DLD1 (cell line): ENCODE results near the gene DACH1.

Source experiments
- in situ Hi-C: cut with HindIII; loops from 2 replicates; pipeline ENCODE4 v1.10.0; 2017; ENCODE audit warnings: low sequenced_read_pairs

The DACH1 gene

GRCh38 chr13:71513411-71514033 lies 353.5 kb downstream of the DACH1 start:
- in situ Hi-C loops = no loop called here

GRCh38 chr13:71503781-71504180 lies 363.2 kb downstream of the DACH1 start:
- in situ Hi-C loops = no loop called here

GRCh38 chr13:71499944-71500514 lies 367.0 kb downstream of the DACH1 start:
- in situ Hi-C loops = no loop called here

- in situ Hi-C loops = no loop called here
Measured at GRCh38 chr13:71499235-71499634, 367.8 kb downstream of the DACH1 start.

DNA sequence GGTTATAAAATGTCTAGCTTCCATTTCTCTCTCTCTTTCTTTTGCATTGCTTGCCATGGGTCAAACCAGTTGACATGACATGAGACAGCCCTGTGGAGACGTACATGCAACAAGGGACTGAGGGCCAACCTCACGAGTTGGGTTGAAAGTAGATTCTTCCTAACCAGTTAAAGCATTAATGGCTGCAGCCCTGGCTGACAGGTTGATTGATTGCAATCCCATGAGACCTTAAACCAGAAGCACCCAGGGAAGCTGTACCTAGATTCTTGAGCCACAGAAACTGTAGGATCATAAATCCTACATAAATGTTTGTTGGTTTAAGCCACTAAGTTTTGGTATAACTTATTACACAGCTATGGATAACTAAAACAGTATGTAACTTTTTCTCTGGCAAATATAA lies 373.8 kb downstream of the DACH1 start:
- in situ Hi-C loops = no loop called here

GRCh38 chr13:71492346-71492871 lies 374.6 kb downstream of the DACH1 start:
- in situ Hi-C loops = no loop called here

DNA sequence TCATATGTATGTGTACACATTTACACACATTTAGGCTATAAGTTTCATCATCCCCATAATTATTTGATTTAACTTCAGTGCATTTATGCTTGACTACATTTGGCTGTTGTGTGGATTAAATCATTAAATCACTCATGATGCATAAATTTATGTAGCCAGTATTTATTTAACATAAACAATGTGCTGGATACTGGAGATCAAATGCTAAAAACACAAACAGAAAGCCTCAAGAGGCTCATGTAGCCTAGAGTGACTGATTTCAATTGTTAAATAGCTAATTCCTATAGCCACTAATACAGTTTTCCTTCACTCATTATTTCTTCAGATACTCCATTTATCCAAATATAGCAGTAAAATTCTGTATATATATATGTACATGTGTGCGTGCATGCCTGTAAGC lies 376.0 kb downstream of the DACH1 start:
- in situ Hi-C loops = no loop called here

GRCh38 chr13:71489041-71489440 lies 378.0 kb downstream of the DACH1 start:
- in situ Hi-C loops = no loop called here

DNA sequence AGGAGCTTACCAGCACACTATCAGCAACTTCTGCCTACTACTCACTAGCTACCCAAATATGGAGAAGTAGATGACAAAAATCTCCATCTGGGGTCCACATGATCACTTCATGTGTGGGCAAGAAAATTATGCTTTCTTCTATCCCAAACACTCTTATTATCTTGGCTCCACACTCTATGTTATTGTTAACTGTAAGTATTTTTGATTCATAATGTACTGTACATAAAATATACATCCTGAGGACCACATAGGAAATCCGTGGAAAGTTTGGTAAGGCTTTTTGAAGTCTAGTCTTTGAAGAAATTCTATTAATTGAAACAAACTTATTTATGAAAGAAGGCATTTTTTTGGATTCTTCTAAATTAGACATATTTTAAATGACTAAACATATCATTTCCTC lies 378.8 kb downstream of the DACH1 start:
- in situ Hi-C loops = no loop called here

DNA sequence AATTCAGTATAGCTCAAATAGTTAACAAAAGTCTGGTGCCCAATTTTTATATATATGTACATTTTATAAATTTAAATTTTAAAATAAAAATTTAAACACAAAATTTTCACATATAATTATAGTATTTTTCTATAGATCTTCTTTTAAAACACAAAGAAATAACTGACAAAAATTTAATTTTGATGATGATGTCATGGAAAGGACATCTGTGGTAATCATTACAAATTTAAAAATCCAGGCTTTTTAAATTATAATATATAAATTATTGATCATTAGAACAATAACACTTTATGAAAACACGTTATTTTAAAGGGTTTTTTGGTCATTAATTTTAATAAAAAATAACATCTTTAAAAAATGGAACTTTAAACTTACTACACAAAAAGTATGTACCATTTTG lies 381.1 kb downstream of the DACH1 start:
- in situ Hi-C loops = no loop called here

- in situ Hi-C loops = no loop called here
Measured at GRCh38 chr13:71483733-71484132, 383.3 kb downstream of the DACH1 start.

DNA sequence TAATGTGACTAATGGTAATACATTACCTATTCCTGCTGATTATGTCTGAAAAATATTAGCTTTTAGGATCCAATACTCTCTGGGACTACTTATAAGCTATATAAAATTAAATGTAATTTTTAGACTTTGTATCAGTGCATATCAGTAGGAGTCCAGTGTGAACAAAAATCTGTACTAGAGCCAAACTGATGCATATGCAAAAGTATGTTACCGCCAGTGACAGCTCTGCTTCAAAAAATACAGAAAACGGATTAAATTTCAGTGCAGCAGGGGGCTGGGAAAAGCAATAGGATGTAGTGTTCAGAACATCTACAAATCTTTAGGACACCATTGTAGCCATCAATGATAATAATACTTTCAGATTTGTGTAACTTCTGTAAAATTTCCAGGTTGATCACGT lies 385.5 kb downstream of the DACH1 start:
- in situ Hi-C loops = no loop called here

GRCh38 chr13:71481046-71481445 lies 386.0 kb downstream of the DACH1 start:
- in situ Hi-C loops = no loop called here

GRCh38 chr13:71477735-71478134 lies 389.3 kb downstream of the DACH1 start:
- in situ Hi-C loops = no loop called here

DNA sequence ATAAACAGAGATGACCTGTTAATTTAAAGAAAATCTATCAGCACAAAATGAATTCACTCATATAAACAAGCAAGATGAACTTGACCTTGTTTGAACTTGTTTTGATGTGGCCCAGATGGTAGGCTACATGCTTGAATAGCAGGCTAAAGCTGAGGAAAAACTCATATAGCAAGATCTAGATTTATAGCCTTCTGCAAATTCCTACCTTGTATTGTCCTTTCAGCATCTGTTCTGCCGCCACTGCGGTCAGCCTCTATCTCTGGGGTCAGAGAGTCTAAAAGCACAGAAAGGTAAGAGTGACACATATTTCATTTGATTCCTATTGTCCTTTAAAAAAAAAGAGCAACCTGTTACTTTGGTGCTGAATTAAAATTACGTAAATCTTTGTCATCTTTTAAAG lies 392.1 kb downstream of the DACH1 start:
- in situ Hi-C loops = no loop called here

DNA sequence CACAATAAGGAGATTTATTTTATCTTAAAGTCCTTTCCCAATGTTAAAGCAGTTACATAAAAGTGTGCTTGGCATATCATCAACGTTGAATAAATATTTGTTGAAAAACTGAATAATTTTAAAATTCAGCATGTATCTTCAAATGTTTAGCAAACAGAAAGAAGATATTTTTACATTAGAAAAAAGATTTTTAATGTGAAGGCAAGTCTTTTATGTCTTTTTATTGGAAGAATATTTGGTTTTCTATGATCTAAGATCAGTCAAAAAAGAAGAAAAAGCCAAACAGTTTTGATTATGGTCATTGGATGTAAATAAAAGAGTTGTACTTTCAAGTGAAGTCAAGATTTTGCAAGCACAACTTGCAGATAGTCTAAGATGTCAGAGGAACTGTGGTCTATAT lies 397.4 kb downstream of the DACH1 start:
- in situ Hi-C loops = no loop called here

DNA sequence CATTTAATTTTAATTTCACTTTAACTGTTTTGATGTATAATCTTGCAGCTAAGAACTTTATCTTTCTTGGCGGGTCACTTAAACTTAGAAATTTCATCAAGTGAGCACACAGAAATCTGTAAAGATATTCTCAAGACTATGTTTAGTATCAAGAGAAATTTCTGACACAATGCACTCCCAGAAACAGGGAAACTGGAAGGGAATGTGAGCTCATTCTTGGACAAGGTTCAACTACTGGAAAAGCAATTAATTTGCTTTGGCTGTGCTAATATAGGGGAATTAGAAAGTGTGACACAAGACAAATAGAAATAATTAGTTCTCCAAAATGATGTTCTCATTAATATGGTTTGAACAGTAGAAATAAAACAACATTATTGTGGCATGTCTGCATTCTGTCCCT lies 402.3 kb downstream of the DACH1 start:
- in situ Hi-C loops = no loop called here

DNA sequence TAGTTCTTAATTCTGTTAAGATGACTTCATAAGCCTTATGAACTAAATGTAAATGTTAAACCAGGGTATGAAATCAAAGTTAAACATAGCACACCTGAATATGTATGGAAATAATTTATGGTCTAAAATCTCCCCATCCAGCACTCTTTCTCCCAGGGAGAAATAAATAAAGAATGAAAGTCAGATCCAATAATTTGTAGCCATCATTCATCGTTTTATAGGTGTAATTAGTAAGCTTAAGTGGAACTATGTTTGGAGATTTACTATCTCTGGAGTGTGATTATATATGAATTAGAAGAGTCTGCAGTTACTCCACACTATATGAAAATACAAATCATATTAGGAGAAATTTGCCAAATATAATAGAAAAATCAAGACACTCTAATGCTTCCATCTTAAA lies 405.1 kb downstream of the DACH1 start:
- in situ Hi-C loops = no loop called here

DNA sequence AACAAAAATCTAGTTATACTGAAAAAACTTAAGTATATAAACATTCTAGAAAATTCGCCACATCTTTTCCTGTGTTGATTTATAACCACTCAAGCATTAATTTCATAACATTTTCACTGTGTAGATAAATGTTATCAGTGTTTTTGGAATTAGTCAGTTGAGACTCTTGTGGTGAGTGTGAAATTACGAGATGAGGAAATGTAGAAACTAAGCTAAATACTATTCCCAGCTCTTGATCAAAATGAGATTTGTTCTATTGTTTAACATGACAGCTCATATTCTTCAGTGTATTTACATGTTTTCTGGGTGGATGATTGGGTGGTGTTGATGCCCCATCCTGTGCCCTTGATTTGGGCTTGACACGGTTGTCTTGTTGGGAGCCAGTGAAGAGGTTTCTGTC lies 406.8 kb downstream of the DACH1 start:
- in situ Hi-C loops = no loop called here

- in situ Hi-C loops = no loop called here
Measured at GRCh38 chr13:71459708-71460107, 407.3 kb downstream of the DACH1 start.

DNA sequence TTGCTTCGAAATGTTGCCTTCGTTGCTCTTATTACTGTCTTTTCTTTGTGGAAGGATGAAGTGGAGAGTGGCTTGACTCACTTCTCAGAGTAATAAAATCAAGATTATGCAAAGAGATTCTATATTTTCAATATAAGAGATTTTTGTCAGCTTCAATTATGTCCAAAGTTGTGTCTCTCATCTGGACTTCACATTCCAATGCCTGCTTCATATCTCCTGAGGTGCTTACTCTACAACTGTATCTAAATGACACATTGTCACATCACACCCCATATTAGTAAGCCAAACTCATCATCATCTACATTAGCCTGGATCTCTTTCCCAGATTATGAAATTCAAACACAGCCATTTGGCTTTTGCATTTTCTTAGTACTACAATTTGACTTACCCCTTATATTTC lies 409.4 kb downstream of the DACH1 start:
- in situ Hi-C loops = no loop called here

DNA sequence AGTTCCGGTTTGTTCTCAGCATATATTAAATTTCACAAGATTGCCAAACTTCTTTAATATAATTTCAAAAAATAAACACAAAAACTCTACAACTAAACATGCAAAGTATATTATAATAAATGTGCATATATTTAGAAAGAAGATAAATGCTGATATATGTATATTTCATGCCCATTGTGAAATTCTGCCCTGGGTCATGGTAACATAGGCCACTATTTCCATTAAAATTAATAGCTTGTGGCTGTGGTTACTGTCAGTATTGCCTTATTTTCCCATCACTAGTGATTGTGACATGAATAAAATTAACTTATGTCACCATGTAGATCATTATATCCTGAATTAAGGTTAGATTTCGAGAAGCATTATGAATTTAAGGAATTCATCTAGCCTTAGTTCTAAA lies 410.9 kb downstream of the DACH1 start:
- in situ Hi-C loops = no loop called here

- in situ Hi-C loops = no loop called here
Measured at GRCh38 chr13:71454509-71454908, 412.5 kb downstream of the DACH1 start.
